Calu3 (cell line): ENCODE data around the gene IFIT1B. TPM values are rescaled to one million over a fixed set of nuclear protein-coding genes. Genes with fewer than 3 reads are reported as not detected.

Experiments used
- BruUV-seq: library from RNA; stranded (reverse); fragments of 400-500 nt; replicated peaks from 2 replicates; lab custom pipeline; 2021; lab: Mats Ljungman, UMichigan
- CTCF ChIA-PET: fragments of 300-600 bp; sonication (Branson Sonifier 250); formaldehyde crosslinking; loops from one replicate; lab custom pipeline; 2022; ENCODE audit warnings: antibody characterized with exemption; lab: Charles Lee
- DNase-seq: peaks from one replicate; pipeline ENCODE4 v3.0.0; 2022
- H3K27ac Mint-ChIP-seq: one replicate; pipeline ENCODE4 v1.8.0; 2022; ENCODE audit warnings: mixed read lengths; ENCODE audit not compliant: unreplicated experiment
- H3K27me3 Mint-ChIP-seq: one replicate; pipeline ENCODE4 v1.8.0; 2022; ENCODE audit warnings: mixed read lengths; ENCODE audit not compliant: unreplicated experiment
- H3K36me3 Mint-ChIP-seq: one replicate; pipeline ENCODE4 v1.8.0; 2022; ENCODE audit warnings: mild to moderate bottlenecking, moderate library complexity, mixed read lengths; ENCODE audit not compliant: insufficient read depth, unreplicated experiment
- H3K4me1 Mint-ChIP-seq: one replicate; pipeline ENCODE4 v1.8.0; 2022; ENCODE audit warnings: mild to moderate bottlenecking, low read depth, mixed read lengths; ENCODE audit not compliant: unreplicated experiment
- H3K4me3 Mint-ChIP-seq: one replicate; pipeline ENCODE4 v1.8.0; 2022; ENCODE audit warnings: mild to moderate bottlenecking, low read depth, moderate library complexity, mixed read lengths; ENCODE audit not compliant: unreplicated experiment
- H3K9me3 Mint-ChIP-seq: one replicate; pipeline ENCODE4 v1.8.0; 2022; ENCODE audit warnings: low read depth, mixed read lengths; ENCODE audit not compliant: unreplicated experiment
- CTCF ChIP-seq: fragments of 200-600 bp; IDR thresholded peaks from one replicate; pipeline ENCODE4 v1.8.0; 2022; ENCODE audit warnings: antibody characterized with exemption; ENCODE audit not compliant: unreplicated experiment
- intact Hi-C: fragments of 100-400 bp; cut with micrococcal nuclease; formaldehyde crosslinking; loops from one replicate; pipeline ENCODE4 v1.10.0; 2022; ENCODE audit not compliant: unreplicated experiment
- total RNA-seq: library from RNA; stranded (reverse); gene quantifications from 2 replicates; pipeline ENCODE4 v1.2.3, GENCODE V29; 2022

The IFIT1B gene
- total RNA-seq, 1 experiment from 2014 or later = not detected

GRCh38 chr10:89332123-89332633 is 45.7 kb upstream of the IFIT1B start:
- H3K27me3 Mint-ChIP-seq = no peaks in the 10 kb centered on the region
- no TSS peak for BruUV-seq

GRCh38 chr10:89335226-89335625 is 42.6 kb upstream of the IFIT1B start:
- TF ChIP-seq CTCF = no peak
- Mint-ChIP-seq H3K36me3 (peaks cover 9% of the 10 kb centered on the region), H3K27ac (no peak overlapping the region), H3K9me3 (no peaks in the 10 kb centered on the region), H3K4me3 (no peak overlapping the region), H3K27me3 (no peaks in the 10 kb centered on the region), H3K4me1 (peaks cover 10% of the 10 kb centered on the region)
- no peak for DNase-seq
- intact Hi-C loops = no loop called here
- no TSS peak for BruUV-seq
- CTCF ChIA-PET = no interaction called here

More at GRCh38 chr10:89332123-89332633, 45.7 kb upstream of the IFIT1B start:
- intact Hi-C loops = no loop called here
- H3K27ac Mint-ChIP-seq = peak overlapping the region; percentile 96
- CTCF ChIA-PET = interaction anchor here (0.6 to 1.1 kb wide), 3 partner anchors 10 to 162 kb away, joined by 3 to 5 read pairs (median 4); no protein-coding TSS in a partner anchor
- peaks cover 29% of the 10 kb centered on the region for H3K4me1 Mint-ChIP-seq
- H3K36me3 Mint-ChIP-seq = peaks cover 15% of the 10 kb centered on the region
- TF ChIP-seq CTCF = no peak
- no peaks in the 10 kb centered on the region for H3K9me3 Mint-ChIP-seq
- H3K4me3 Mint-ChIP-seq = peak overlapping the region; percentile 74
- no peak for DNase-seq

GRCh38 chr10:89336241-89336640 is 41.6 kb upstream of the IFIT1B start:
- DNase-seq = no peak
- intact Hi-C loops = no loop called here
- BruUV-seq = no TSS peak
- CTCF ChIA-PET = no interaction called here
- TF ChIP-seq CTCF = no peak
- Mint-ChIP-seq H3K36me3 (peaks cover 9% of the 10 kb centered on the region), H3K9me3 (no peaks in the 10 kb centered on the region), H3K4me3 (no peak overlapping the region), H3K4me1 (peaks cover 10% of the 10 kb centered on the region), H3K27ac (no peak overlapping the region), H3K27me3 (no peaks in the 10 kb centered on the region)

- peaks cover 7% of the 10 kb centered on the region for H3K4me1 Mint-ChIP-seq
- CTCF ChIA-PET = no interaction called here
- H3K27ac Mint-ChIP-seq = no peak overlapping the region
- peaks cover 5% of the 10 kb centered on the region for H3K36me3 Mint-ChIP-seq
- TF ChIP-seq CTCF = no peak
- no peaks in the 10 kb centered on the region for H3K9me3 Mint-ChIP-seq
- no peak for DNase-seq
- intact Hi-C loops = no loop called here
- no TSS peak for BruUV-seq
- H3K4me3 Mint-ChIP-seq = no peak overlapping the region
- H3K27me3 Mint-ChIP-seq = no peaks in the 10 kb centered on the region
These were observed 40.4 kb upstream of the IFIT1B start for GRCh38 chr10:89337484-89337883.
